ENCODE measurements around the gene PAK5.

GRCh38 chr20:9739991-9740390, 98.9 kb downstream of the PAK5 start:
- no peak for TF ChIP-seq POLR2AphosphoS5 (IDR thresholded peaks at IDR 0.05)
- no peak for TF ChIP-seq POLR2A (IDR thresholded peaks at IDR 0.05)
- TF ChIP-seq, protein P1, sequence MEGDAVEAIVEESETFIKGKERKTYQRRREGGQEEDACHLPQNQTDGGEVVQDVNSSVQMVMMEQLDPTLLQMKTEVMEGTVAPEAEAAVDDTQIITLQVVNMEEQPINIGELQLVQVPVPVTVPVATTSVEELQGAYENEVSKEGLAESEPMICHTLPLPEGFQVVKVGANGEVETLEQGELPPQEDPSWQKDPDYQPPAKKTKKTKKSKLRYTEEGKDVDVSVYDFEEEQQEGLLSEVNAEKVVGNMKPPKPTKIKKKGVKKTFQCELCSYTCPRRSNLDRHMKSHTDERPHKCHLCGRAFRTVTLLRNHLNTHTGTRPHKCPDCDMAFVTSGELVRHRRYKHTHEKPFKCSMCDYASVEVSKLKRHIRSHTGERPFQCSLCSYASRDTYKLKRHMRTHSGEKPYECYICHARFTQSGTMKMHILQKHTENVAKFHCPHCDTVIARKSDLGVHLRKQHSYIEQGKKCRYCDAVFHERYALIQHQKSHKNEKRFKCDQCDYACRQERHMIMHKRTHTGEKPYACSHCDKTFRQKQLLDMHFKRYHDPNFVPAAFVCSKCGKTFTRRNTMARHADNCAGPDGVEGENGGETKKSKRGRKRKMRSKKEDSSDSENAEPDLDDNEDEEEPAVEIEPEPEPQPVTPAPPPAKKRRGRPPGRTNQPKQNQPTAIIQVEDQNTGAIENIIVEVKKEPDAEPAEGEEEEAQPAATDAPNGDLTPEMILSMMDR (IDR thresholded peaks at IDR 0.05 in 8 of 11, conservative IDR thresholded peaks at IDR 0.05 in 3 of 11), result no peak

All from spleen (tissue), 7 donors.